Measurements from ENCODE around the gene VIPR2. TPM values are rescaled to one million over a fixed set of nuclear protein-coding genes. Genes with fewer than 3 reads are reported as not detected.
"Not testable (repeated sequence)": the region's sequence is repeated elsewhere in the genome, so short reads cannot be mapped to it uniquely, and the experiment has no call there.

VIPR2 gene
- total RNA-seq, 1 experiment from 2014 or later: not detected

DNA sequence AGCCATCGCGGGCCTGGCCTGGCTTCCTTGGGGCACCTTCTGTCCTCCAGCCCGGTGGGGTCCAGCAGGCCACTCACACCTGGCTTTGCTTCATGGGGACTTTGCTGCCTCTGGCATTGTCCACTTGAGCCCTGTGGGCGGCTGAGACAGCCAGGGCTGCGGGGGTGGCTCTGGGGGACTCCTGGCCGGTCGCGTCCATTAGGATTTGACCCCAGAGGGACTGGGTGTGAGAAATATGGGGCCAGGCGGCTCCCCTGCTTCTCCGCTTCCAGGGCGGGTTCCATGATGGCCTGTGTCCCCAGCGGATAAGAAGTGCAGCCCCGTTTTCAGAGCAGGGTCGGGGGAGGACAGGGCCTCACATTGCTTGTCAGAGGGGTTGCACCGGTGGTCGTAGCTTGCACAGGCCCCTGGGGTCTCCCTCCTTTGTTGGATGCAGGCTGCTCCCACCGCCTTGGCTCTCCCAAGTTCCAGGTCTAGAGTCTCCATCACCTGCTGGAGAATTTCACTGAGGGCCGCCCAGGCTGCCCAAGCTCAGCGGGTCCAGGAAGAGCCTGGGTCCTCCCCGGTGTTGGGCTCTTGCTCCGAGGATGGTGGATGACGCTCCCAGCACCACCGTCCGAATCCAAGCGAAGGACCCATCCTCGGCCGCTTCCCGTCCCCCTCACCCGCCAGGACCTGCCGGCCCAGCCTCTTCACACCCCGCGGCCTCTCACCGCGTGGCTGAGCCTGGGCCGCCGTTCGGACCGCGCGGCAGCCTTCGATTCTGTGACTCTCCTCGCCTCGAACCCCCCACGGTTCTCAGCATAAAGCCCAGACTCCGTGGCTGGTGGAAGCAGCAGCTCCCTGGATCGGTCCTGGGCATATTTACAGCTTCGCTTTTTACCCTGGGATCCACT, 148.2 kb downstream of the VIPR2 start:
- no peak for DNase-seq (ENCODE audit: low read depth)

GRCh38 chr7:158995514-158995913, 149.2 kb downstream of the VIPR2 start:
- DNase-seq (ENCODE audit: low read depth): no peak

DNA sequence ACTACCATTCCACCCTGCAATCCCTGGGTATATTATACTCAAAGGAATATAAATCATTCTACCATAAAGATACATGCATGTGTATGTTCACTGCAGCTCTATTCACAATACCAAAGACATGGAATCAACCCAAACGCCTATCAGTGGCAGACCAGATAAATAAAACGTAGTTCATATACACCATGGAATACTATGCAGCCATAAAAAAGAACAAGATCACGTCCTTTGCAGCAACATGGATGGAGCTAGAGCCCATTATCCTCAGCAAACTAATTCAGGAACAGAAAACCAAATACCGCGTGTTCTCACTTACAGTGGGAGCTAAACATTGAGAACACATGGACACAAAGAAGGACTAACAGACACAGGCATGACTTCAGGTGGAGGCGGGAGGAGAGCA, 150.0 kb downstream of the VIPR2 start:
- no peak for DNase-seq (ENCODE audit: low read depth)

- DNase-seq (ENCODE audit: low read depth): no peak
Observed at GRCh38 chr7:158993591-158993990, 151.1 kb downstream of the VIPR2 start.

- no peak for DNase-seq (ENCODE audit: low read depth)
Observed at GRCh38 chr7:158992759-158993158, 151.9 kb downstream of the VIPR2 start.

- no peak for DNase-seq (ENCODE audit: low read depth)
Observed at GRCh38 chr7:158991824-158992621, 152.6 kb downstream of the VIPR2 start.

GRCh38 chr7:158988996-158989395, 155.7 kb downstream of the VIPR2 start:
- no peak for DNase-seq (ENCODE audit: low read depth)

DNA sequence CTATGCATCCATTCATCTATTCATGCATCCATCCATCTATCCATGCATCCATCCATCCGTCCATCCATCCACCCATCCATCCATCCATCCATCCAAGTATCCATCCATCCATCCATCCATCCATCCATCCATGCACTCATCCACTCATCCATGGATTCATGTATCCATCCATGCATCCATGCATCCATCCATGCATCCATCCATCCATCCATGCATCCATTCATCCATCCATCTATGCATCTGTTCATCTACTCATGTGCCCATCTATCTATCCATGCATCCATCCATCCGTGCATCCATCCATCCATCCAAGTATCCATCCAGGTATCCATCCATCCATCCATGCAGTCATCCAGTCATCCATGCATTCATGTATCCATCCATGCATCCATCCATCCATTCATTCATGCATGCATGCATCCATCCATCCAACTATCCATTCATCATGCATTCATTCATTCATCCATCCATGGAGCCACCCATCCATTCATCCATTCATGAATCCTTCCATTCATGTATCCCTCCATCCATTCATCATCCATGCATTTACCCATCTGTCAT, 156.3 kb downstream of the VIPR2 start:
- DNase-seq (ENCODE audit: low read depth): no peak

- no peak for DNase-seq (ENCODE audit: low read depth)
Observed at GRCh38 chr7:158987691-158988090, 157.0 kb downstream of the VIPR2 start.

- DNase-seq (ENCODE audit: low read depth): no peak
Observed at GRCh38 chr7:158985583-158985982, 159.1 kb downstream of the VIPR2 start.

DNA sequence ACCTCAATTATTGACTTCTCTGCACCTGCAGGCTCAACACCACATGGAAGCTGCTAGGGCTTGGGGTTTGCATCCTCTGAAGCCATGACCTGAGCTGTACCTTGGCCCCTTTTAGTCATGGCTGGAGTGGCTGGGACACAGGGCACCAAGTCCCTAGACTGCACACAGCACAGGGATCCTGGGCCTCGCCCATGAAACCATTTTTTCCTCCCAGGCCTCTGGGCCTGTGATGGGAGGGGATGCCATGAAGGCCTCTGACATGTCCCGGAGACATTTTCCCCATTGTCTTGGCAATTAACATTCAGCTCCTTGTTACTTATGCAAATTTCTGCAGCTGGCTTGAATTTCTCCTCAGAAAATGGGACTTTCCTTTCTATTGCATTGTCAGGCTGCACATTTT, 160.7 kb downstream of the VIPR2 start:
- DNase-seq (ENCODE audit: low read depth): not testable (repeated sequence)

- DNase-seq (ENCODE audit: low read depth): not testable (repeated sequence)
Observed at GRCh38 chr7:158982080-158982479, 162.6 kb downstream of the VIPR2 start.

GRCh38 chr7:158979635-158980351, 164.9 kb downstream of the VIPR2 start:
- no peak for DNase-seq (ENCODE audit: low read depth)

DNA sequence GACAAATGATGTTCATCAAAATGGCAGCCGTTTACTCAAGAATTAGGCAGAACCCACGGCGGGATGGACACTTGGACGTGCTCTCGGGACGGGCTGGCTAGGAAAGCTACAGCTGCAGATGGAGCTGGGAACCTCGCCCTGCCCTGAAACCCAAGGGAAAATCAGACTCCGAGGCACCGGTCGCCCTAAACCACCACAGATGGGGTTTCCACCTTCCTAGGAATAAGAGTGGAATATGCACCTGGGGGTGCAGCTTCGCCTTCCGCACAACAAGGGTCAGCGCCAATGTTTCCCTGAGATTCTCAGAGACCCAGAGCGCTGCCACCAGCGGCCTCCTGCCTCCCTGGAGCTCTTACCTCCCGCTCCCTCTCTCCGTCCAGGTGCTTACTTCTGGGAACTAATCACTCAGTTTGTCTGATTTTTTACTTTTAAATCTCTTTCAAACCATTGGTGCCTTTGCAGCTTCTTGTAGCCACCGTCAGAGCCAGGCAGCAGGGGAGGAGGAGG, 165.6 kb downstream of the VIPR2 start:
- DNase-seq (ENCODE audit: low read depth): no peak

Measured in LHCN-M2 (cell line).